NCI-H510A treated with DMSO at 0.1 percent for 48 hours (cell line): ENCODE measurements around the gene ENOX1.

Experiments used
- DNase-seq: peaks from one replicate; lab custom pipeline; 2025; lab: John Stamatoyannopoulos, UW

ENOX1 gene

GRCh38 chr13:43315522-43315921 is 471.2 kb downstream of the ENOX1 start:
- no peak for DNase-seq

GRCh38 chr13:43309311-43309710 is 477.5 kb downstream of the ENOX1 start:
- DNase-seq: no peak

- DNase-seq: peak; percentile 38
Observed at GRCh38 chr13:43307921-43308433, 478.8 kb downstream of the ENOX1 start.

- peak; percentile 38 for DNase-seq
Observed at GRCh38 chr13:43307221-43307920, 479.4 kb downstream of the ENOX1 start.

GRCh38 chr13:43306372-43306771 is 480.4 kb downstream of the ENOX1 start:
- no peak for DNase-seq

- DNase-seq: no peak
Observed at GRCh38 chr13:43305416-43305815, 481.4 kb downstream of the ENOX1 start.

- no peak for DNase-seq
Observed at GRCh38 chr13:43304945-43305344, 481.8 kb downstream of the ENOX1 start.

GRCh38 chr13:43304449-43304848 is 482.3 kb downstream of the ENOX1 start:
- no peak for DNase-seq

GRCh38 chr13:43303033-43303729 is 483.6 kb downstream of the ENOX1 start:
- peak; percentile 3 for DNase-seq

- DNase-seq: no peak
Observed at GRCh38 chr13:43301346-43301969, 485.3 kb downstream of the ENOX1 start.

GRCh38 chr13:43300865-43301264 is 485.9 kb downstream of the ENOX1 start:
- DNase-seq: no peak

GRCh38 chr13:43299374-43299773 is 487.4 kb downstream of the ENOX1 start:
- DNase-seq: no peak

- DNase-seq: no peak
Observed at GRCh38 chr13:43298816-43299215, 488.0 kb downstream of the ENOX1 start.

- no peak for DNase-seq
Observed at GRCh38 chr13:43297967-43298678, 488.6 kb downstream of the ENOX1 start.

GRCh38 chr13:43295825-43296564 is 490.8 kb downstream of the ENOX1 start:
- no peak for DNase-seq

GRCh38 chr13:43295321-43295720 is 491.5 kb downstream of the ENOX1 start:
- DNase-seq: no peak

- no peak for DNase-seq
Observed at GRCh38 chr13:43294412-43294811, 492.4 kb downstream of the ENOX1 start.

GRCh38 chr13:43293986-43294385 is 492.8 kb downstream of the ENOX1 start:
- no peak for DNase-seq

GRCh38 chr13:43293561-43293960 is 493.2 kb downstream of the ENOX1 start:
- no peak for DNase-seq

- no peak for DNase-seq
Observed at GRCh38 chr13:43293008-43293407, 493.8 kb downstream of the ENOX1 start.

- DNase-seq: no peak
Observed at GRCh38 chr13:43291287-43292060, 495.3 kb downstream of the ENOX1 start.
